Measurements from ENCODE around the gene SRRD. TPM values are rescaled to one million over a fixed set of nuclear protein-coding genes. Genes with fewer than 3 reads are reported as not detected.
"Not testable (repeated sequence)": the region's sequence is repeated elsewhere in the genome, so short reads cannot be mapped to it uniquely, and the experiment has no call there.

SRRD gene
- 13.3 TPM for total RNA-seq

GRCh38 chr22:26483439-26484359 is at the start of gene SRRD, which contains the start of gene HPS4:
Gene SRRD, plus strand, starts transcription at chr22:26483877. Its CDS starts 14 bp downstream, at chr22:26483891.
Gene HPS4, minus strand, starts transcription at chr22:26483783. Its CDS starts 2,021 bp downstream, at chr22:26481762.
- peaks cover 63% of the 10 kb centered on the region for H3K4me1 ChIP-seq (ENCODE audit: insufficient read depth, low read length)
- peak within 1 kb of the TSS; percentile 81 for H3K4me3 ChIP-seq (ENCODE audit: low read length)
- H3K9me3 ChIP-seq (ENCODE audit: low read depth, low read length): no peaks in the 10 kb centered on the region
- H3K27me3 ChIP-seq (ENCODE audit: insufficient read depth, low read length): no peaks in the 10 kb centered on the region

GRCh38 chr22:26435327-26436093 is 48.2 kb upstream of the SRRD start:
- Histone ChIP-seq H3K9me3 (ENCODE audit: low read depth, low read length) (no peaks in the 10 kb centered on the region), H3K4me3 (ENCODE audit: low read length) (no peak overlapping the region), H3K4me1 (ENCODE audit: insufficient read depth, low read length) (peaks cover 43% of the 10 kb centered on the region), H3K27me3 (ENCODE audit: insufficient read depth, low read length) (no peaks in the 10 kb centered on the region)

- Histone ChIP-seq H3K4me1 (ENCODE audit: insufficient read depth, low read length) (peaks cover 28% of the 10 kb centered on the region), H3K27me3 (ENCODE audit: insufficient read depth, low read length) (no peaks in the 10 kb centered on the region), H3K4me3 (ENCODE audit: low read length) (no peak overlapping the region), H3K9me3 (ENCODE audit: low read depth, low read length) (no peaks in the 10 kb centered on the region)
Measured at GRCh38 chr22:26436903-26437515, 46.7 kb upstream of the SRRD start.

GRCh38 chr22:26437694-26438392 is 45.8 kb upstream of the SRRD start:
- H3K4me3 ChIP-seq (ENCODE audit: low read length): no peak overlapping the region
- no peaks in the 10 kb centered on the region for H3K9me3 ChIP-seq (ENCODE audit: low read depth, low read length)
- H3K27me3 ChIP-seq (ENCODE audit: insufficient read depth, low read length): no peaks in the 10 kb centered on the region
- H3K4me1 ChIP-seq (ENCODE audit: insufficient read depth, low read length): peaks cover 20% of the 10 kb centered on the region

GRCh38 chr22:26438776-26439175 is 44.9 kb upstream of the SRRD start:
- H3K27me3 ChIP-seq (ENCODE audit: insufficient read depth, low read length); H3K4me3 ChIP-seq (ENCODE audit: low read length); H3K9me3 ChIP-seq (ENCODE audit: low read depth, low read length): not testable (repeated sequence)
- H3K4me1 ChIP-seq (ENCODE audit: insufficient read depth, low read length): peaks cover 16% of the 10 kb centered on the region

GRCh38 chr22:26439559-26439958 is 44.1 kb upstream of the SRRD start:
- Histone ChIP-seq H3K4me3 (ENCODE audit: low read length) (no peak overlapping the region), H3K27me3 (ENCODE audit: insufficient read depth, low read length) (no peaks in the 10 kb centered on the region), H3K9me3 (ENCODE audit: low read depth, low read length) (no peaks in the 10 kb centered on the region), H3K4me1 (ENCODE audit: insufficient read depth, low read length) (peaks cover 13% of the 10 kb centered on the region)

GRCh38 chr22:26442086-26442756 is 41.5 kb upstream of the SRRD start:
- Histone ChIP-seq H3K27me3 (ENCODE audit: insufficient read depth, low read length) (no peaks in the 10 kb centered on the region), H3K4me1 (ENCODE audit: insufficient read depth, low read length) (no peaks in the 10 kb centered on the region), H3K9me3 (ENCODE audit: low read depth, low read length) (no peaks in the 10 kb centered on the region), H3K4me3 (ENCODE audit: low read length) (no peak overlapping the region)

GRCh38 chr22:26443901-26444690 is 39.6 kb upstream of the SRRD start:
- H3K4me3 ChIP-seq (ENCODE audit: low read length): no peak overlapping the region
- no peaks in the 10 kb centered on the region for H3K9me3 ChIP-seq (ENCODE audit: low read depth, low read length)
- no peaks in the 10 kb centered on the region for H3K27me3 ChIP-seq (ENCODE audit: insufficient read depth, low read length)
- H3K4me1 ChIP-seq (ENCODE audit: insufficient read depth, low read length): no peaks in the 10 kb centered on the region

GRCh38 chr22:26444777-26445176 is 38.9 kb upstream of the SRRD start:
- Histone ChIP-seq H3K4me1 (ENCODE audit: insufficient read depth, low read length) (no peaks in the 10 kb centered on the region), H3K4me3 (ENCODE audit: low read length) (no peak overlapping the region)

GRCh38 chr22:26445577-26446275 is 38.0 kb upstream of the SRRD start:
- Histone ChIP-seq H3K27me3 (ENCODE audit: insufficient read depth, low read length) (no peaks in the 10 kb centered on the region), H3K4me3 (ENCODE audit: low read length) (no peak overlapping the region), H3K9me3 (ENCODE audit: low read depth, low read length) (no peaks in the 10 kb centered on the region), H3K4me1 (ENCODE audit: insufficient read depth, low read length) (no peaks in the 10 kb centered on the region)

More at GRCh38 chr22:26444777-26445176, 38.9 kb upstream of the SRRD start:
- no peaks in the 10 kb centered on the region for H3K9me3 ChIP-seq (ENCODE audit: low read depth, low read length)
- no peaks in the 10 kb centered on the region for H3K27me3 ChIP-seq (ENCODE audit: insufficient read depth, low read length)

GRCh38 chr22:26446808-26447515 is 36.7 kb upstream of the SRRD start:
- Histone ChIP-seq H3K9me3 (ENCODE audit: low read depth, low read length) (no peaks in the 10 kb centered on the region), H3K27me3 (ENCODE audit: insufficient read depth, low read length) (no peaks in the 10 kb centered on the region), H3K4me3 (ENCODE audit: low read length) (no peak overlapping the region), H3K4me1 (ENCODE audit: insufficient read depth, low read length) (no peaks in the 10 kb centered on the region)

GRCh38 chr22:26447584-26448329 is 35.9 kb upstream of the SRRD start:
- Histone ChIP-seq H3K4me1 (ENCODE audit: insufficient read depth, low read length) (no peaks in the 10 kb centered on the region), H3K4me3 (ENCODE audit: low read length) (no peak overlapping the region), H3K27me3 (ENCODE audit: insufficient read depth, low read length) (no peaks in the 10 kb centered on the region), H3K9me3 (ENCODE audit: low read depth, low read length) (no peaks in the 10 kb centered on the region)
